BLaER1 treated with 17β-estradiol and CSF1 and Interleukin-3, amounts not matched to agents 10 nM and 100 nM (cell line): ENCODE measurements around the gene MRPL39.

Experiments
- H3K27ac ChIP-seq, 11 experiments: shearing (Covaris generic); formaldehyde crosslinking; 2 replicates each; pipeline ENCODE4 v1.8.1; 2022
- H3K27me3 ChIP-seq, 11 experiments: shearing (Covaris generic); formaldehyde crosslinking; 2 replicates each; pipeline ENCODE4 v1.8.1; 2022
- H3K36me3 ChIP-seq, 11 experiments: shearing (Covaris generic); formaldehyde crosslinking; 2 replicates each; pipeline ENCODE4 v1.8.1; 2022
- H3K4me1 ChIP-seq, 10 experiments: shearing (Covaris generic); formaldehyde crosslinking; 2 replicates each; pipeline ENCODE4 v1.8.1; 2022
- H3K4me2 ChIP-seq, 11 experiments: shearing (Covaris generic); formaldehyde crosslinking; 2 replicates each; pipeline ENCODE4 v1.8.1; 2022
- H3K4me3 ChIP-seq, 10 experiments: shearing (Covaris generic); formaldehyde crosslinking; 2 replicates each; pipeline ENCODE4 v1.8.1; 2022
- H3K9ac ChIP-seq, 11 experiments: shearing (Covaris generic); formaldehyde crosslinking; 2 replicates each; pipeline ENCODE4 v1.8.1; 2022
- H3K9me3 ChIP-seq, 11 experiments: shearing (Covaris generic); formaldehyde crosslinking; replicated peaks in 1 of 11; 2 replicates each; pipeline ENCODE4 v1.8.1; 2022
- H4K20me1 ChIP-seq, 11 experiments: shearing (Covaris generic); formaldehyde crosslinking; 2 replicates each; pipeline ENCODE4 v1.8.1; 2022
- Cebpa-rat ChIP-seq, 11 experiments: shearing (Covaris generic); IDR thresholded peaks; 2 replicates each; pipeline ENCODE4 v1.8.1; 2022

The MRPL39 gene

GRCh38 chr21:25625036-25625435, 17.8 kb upstream of the MRPL39 start:
- Histone ChIP-seq H3K4me1 (no peaks in the 10 kb centered on the region), H3K27ac (no peak overlapping the region), H3K27me3 (no peaks in the 10 kb centered on the region), H3K9me3 (no peaks in the 10 kb centered on the region), H3K4me3 (no peak overlapping the region), H3K9ac (no peak overlapping the region), H4K20me1 (no peaks in the 10 kb centered on the region), H3K4me2 (no peak overlapping the region), H3K36me3 (no peaks in the 10 kb centered on the region)
- TF ChIP-seq Cebpa-rat (IDR thresholded peaks at IDR 0.05), result no peak

DNA sequence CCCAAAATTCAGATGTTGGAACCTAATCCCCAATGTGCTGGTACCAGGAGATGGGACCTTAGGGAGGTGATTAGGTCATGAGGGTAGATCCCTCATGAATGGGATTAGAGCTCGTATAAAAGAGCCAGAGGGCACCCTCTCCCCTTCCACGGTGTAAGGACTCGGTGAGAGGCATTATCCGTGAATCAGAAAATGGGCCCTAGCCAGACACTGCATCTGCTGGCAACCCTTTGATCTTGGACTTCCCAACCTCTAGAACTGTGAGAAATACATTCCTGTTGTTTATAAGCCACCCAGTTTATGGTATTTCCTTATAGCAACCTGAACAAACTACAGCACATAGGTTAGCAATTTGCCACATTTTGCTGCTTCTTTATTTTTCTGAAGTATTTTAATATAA, 17.2 kb upstream of the MRPL39 start:
- no peak overlapping the region for H3K4me2 ChIP-seq
- no peaks in the 10 kb centered on the region for H3K9me3 ChIP-seq
- no peaks in the 10 kb centered on the region for H3K27me3 ChIP-seq
- no peak overlapping the region for H3K27ac ChIP-seq
- H3K9ac ChIP-seq, result no peak overlapping the region
- no peak for TF ChIP-seq Cebpa-rat (IDR thresholded peaks at IDR 0.05)
- H3K4me1 ChIP-seq, result no peaks in the 10 kb centered on the region
- no peaks in the 10 kb centered on the region for H4K20me1 ChIP-seq
- no peak overlapping the region for H3K4me3 ChIP-seq
- no peaks in the 10 kb centered on the region for H3K36me3 ChIP-seq

- Histone ChIP-seq H4K20me1 (no peaks in the 10 kb centered on the region), H3K4me3 (no peak overlapping the region), H3K9ac (no peak overlapping the region), H3K4me2 (no peak overlapping the region), H3K27ac (no peak overlapping the region), H3K9me3 (no peaks in the 10 kb centered on the region), H3K4me1 (no peaks in the 10 kb centered on the region), H3K36me3 (no peaks in the 10 kb centered on the region), H3K27me3 (no peaks in the 10 kb centered on the region)
- TF ChIP-seq Cebpa-rat (IDR thresholded peaks at IDR 0.05), result no peak
Measured at GRCh38 chr21:25619198-25619597, 11.9 kb upstream of the MRPL39 start.

GRCh38 chr21:25615880-25616279, 8.6 kb upstream of the MRPL39 start:
- no peak overlapping the region for H3K4me3 ChIP-seq
- no peaks in the 10 kb centered on the region for H4K20me1 ChIP-seq
- H3K9me3 ChIP-seq, result no peaks in the 10 kb centered on the region
- H3K27me3 ChIP-seq, result no peaks in the 10 kb centered on the region
- no peaks in the 10 kb centered on the region for H3K4me1 ChIP-seq
- no peaks in the 10 kb centered on the region for H3K36me3 ChIP-seq
- H3K4me2 ChIP-seq, result no peak overlapping the region
- TF ChIP-seq Cebpa-rat (IDR thresholded peaks at IDR 0.05), result no peak
- H3K9ac ChIP-seq, result no peak overlapping the region
- no peak overlapping the region for H3K27ac ChIP-seq

GRCh38 chr21:25614441-25614840, 7.2 kb upstream of the MRPL39 start:
- H4K20me1 ChIP-seq, result no peaks in the 10 kb centered on the region
- H3K4me1 ChIP-seq, result no peaks in the 10 kb centered on the region
- no peak overlapping the region for H3K4me3 ChIP-seq
- H3K27ac ChIP-seq, result no peak overlapping the region
- no peak overlapping the region for H3K9ac ChIP-seq
- H3K4me2 ChIP-seq, result no peak overlapping the region
- H3K27me3 ChIP-seq, result no peaks in the 10 kb centered on the region
- no peak for TF ChIP-seq Cebpa-rat (IDR thresholded peaks at IDR 0.05)
- H3K9me3 ChIP-seq, result no peaks in the 10 kb centered on the region
- no peaks in the 10 kb centered on the region for H3K36me3 ChIP-seq

DNA sequence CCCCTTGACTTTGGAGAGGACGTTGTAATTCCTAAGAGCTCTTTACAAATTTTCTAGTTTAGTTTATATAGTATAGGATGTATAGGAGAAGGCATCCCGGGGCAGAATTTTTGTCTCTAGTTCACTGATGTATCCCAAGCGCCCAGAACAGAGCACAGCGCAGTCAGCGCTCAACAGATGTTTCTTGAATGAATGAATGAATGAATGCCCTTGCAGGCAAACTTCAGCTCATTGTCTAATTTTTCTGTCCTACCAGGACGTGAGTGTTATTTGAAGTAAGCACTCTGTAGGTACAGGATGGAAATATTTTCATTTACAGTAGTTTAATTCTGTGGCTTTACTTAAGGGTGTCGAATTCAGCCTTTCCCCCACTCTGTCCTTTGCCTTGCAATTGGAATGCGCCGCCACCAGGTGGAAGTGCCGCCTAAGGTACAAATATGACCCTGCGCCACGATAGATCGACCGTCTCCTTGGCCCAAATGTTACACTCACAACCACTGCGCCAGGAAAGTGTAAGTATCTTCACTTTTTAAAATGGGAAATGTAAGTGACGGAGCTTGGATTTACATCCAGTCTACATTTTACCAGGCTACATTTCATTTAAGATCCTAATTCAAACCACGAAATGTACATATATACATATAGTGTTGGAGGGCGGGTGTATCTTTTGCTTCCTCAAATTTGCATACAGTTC, 910 bp upstream of the MRPL39 start:
- peak overlapping the region; percentile 65 to 93 (median 82) for H3K4me3 ChIP-seq
- H3K9ac ChIP-seq, result peak overlapping the region; percentile 86 to 94 (median 91); a peak in 21 of 22 replicates
- no peak for TF ChIP-seq Cebpa-rat (IDR thresholded peaks at IDR 0.05)
- H3K9me3 ChIP-seq, result no peaks in the 10 kb centered on the region
- H3K27ac ChIP-seq, result peak overlapping the region in 10 of 11 experiments; percentile 49 to 90 (median 86); a peak in 17 of 22 replicates
- no peaks in the 10 kb centered on the region for H3K27me3 ChIP-seq
- peaks cover 13 to 32% (median 29%) of the 10 kb centered on the region in 11 experiments for H3K36me3 ChIP-seq
- H4K20me1 ChIP-seq, result peaks cover 0 to under 1% (median 0%) of the 10 kb centered on the region in 11 experiments; a peak in 2 of 22 replicates
- H3K4me2 ChIP-seq, result peak overlapping the region; percentile 80 to 96 (median 84)
- H3K4me1 ChIP-seq, result peaks cover 15 to 26% (median 17%) of the 10 kb centered on the region in 10 experiments

DNA sequence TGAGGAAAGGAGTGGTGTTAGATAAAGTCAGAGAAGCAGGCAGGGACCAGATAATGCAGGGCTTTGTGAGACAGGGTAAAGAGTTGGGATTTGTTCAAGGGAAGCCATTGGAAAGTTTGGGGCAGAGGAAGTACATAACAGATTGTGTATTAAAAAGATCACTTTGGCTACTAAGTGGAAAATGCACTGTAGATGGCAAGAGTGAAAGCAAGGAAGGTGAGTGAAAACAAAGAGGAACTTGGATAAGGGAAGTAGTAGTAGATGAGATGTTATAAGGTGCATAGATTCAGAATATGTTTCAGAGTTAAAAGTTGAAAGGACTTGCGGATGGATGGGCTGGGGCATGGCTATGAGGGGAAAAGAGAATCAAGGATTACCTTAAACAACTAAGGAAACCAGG, 17.4 kb downstream of the MRPL39 start:
- peaks cover 85 to 100% (median 98%) of the 10 kb centered on the region in 11 experiments for H3K36me3 ChIP-seq
- H3K9ac ChIP-seq, result no peak overlapping the region
- H3K4me2 ChIP-seq, result no peak overlapping the region
- no peaks in the 10 kb centered on the region for H3K27me3 ChIP-seq
- H3K9me3 ChIP-seq, result no peaks in the 10 kb centered on the region
- peaks cover 0 to 5% (median 0%) of the 10 kb centered on the region in 10 experiments; a peak in 3 of 20 replicates for H3K4me1 ChIP-seq
- TF ChIP-seq Cebpa-rat (IDR thresholded peaks at IDR 0.05), result no peak
- no peak overlapping the region for H3K4me3 ChIP-seq
- H3K27ac ChIP-seq, result no peak overlapping the region
- no peaks in the 10 kb centered on the region for H4K20me1 ChIP-seq

- no peaks in the 10 kb centered on the region for H3K9me3 ChIP-seq
- H3K27me3 ChIP-seq, result no peaks in the 10 kb centered on the region
- H4K20me1 ChIP-seq, result no peaks in the 10 kb centered on the region
- peaks cover 0 to 11% (median 0%) of the 10 kb centered on the region in 10 experiments; a peak in 3 of 20 replicates for H3K4me1 ChIP-seq
- H3K4me3 ChIP-seq, result no peak overlapping the region
- no peak overlapping the region for H3K9ac ChIP-seq
- no peak for TF ChIP-seq Cebpa-rat (IDR thresholded peaks at IDR 0.05)
- no peak overlapping the region for H3K4me2 ChIP-seq
- no peak overlapping the region for H3K27ac ChIP-seq
- H3K36me3 ChIP-seq, result peaks cover 55 to 98% (median 71%) of the 10 kb centered on the region in 11 experiments
Measured at GRCh38 chr21:25586791-25587190, 20.5 kb downstream of the MRPL39 start.

GRCh38 chr21:25586326-25586725, 21.0 kb downstream of the MRPL39 start:
- no peaks in the 10 kb centered on the region for H4K20me1 ChIP-seq
- H3K9ac ChIP-seq, result no peak overlapping the region
- H3K27me3 ChIP-seq, result no peaks in the 10 kb centered on the region
- no peak overlapping the region for H3K4me3 ChIP-seq
- H3K27ac ChIP-seq, result no peak overlapping the region
- peaks cover 0 to 11% (median 0%) of the 10 kb centered on the region in 10 experiments; a peak in 3 of 20 replicates for H3K4me1 ChIP-seq
- no peak for TF ChIP-seq Cebpa-rat (IDR thresholded peaks at IDR 0.05)
- no peak overlapping the region for H3K4me2 ChIP-seq
- peaks cover 51 to 98% (median 71%) of the 10 kb centered on the region in 11 experiments for H3K36me3 ChIP-seq
- H3K9me3 ChIP-seq, result no peaks in the 10 kb centered on the region
